ENCODE measurements around the gene PLA2G7.

DNA sequence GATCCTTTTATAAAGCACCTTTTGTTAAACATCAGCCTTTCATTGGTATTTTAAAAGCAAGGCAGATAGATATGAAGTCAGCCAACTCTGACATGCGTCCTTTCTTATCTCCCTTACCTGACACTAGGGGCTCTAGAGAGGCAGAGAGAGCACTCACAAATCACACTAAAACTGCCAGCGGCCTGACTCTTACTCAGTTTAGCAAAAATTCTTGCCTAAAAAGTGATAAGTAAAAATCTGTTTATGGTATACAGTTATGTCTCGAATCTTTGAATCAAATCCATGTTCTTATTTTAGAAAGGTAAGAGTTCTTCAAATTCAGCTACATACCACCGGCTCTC is 57.9 kb downstream of the PLA2G7 start:
- no peak for TF ChIP-seq REST (IDR thresholded peaks at IDR 0.05; ENCODE audit: insufficient read depth in 1 of 2, low read depth in 2 of 2, low read length in 2 of 2)
- no peak for TF ChIP-seq POLR2AphosphoS5 (IDR thresholded peaks at IDR 0.05; ENCODE audit: low read depth, low read length)
- no peak for TF ChIP-seq TAF1 (IDR thresholded peaks at IDR 0.05; ENCODE audit: borderline replicate concordance, insufficient read depth, low read length)

All from PFSK-1 (cell line).